ENCODE results near the gene TOR1AIP1.

Gene TOR1AIP1

GRCh38 chr1:179921472-179921871 lies 39.4 kb downstream of the TOR1AIP1 start:
- peak; percentile 58 for DNase-seq (ENCODE audit: low read depth, low spot score)

GRCh38 chr1:179921981-179922872 lies 40.1 kb downstream of the TOR1AIP1 start:
- DNase-seq (ENCODE audit: low read depth, low spot score): no peak
- Histone ChIP-seq H3K9ac (ENCODE audit: insufficient read length, low read depth) (no peak overlapping the region), H3K4me1 (ENCODE audit: insufficient read depth, insufficient read length) (no peaks in the 10 kb centered on the region), H3K27me3 (ENCODE audit: insufficient read depth, insufficient read length) (no peaks in the 10 kb centered on the region), H3K9me3 (ENCODE audit: insufficient read depth, low read length) (no peaks in the 10 kb centered on the region), H3K36me3 (ENCODE audit: insufficient read depth, insufficient read length, low read length) (peaks cover 32% of the 10 kb centered on the region), H3K4me3 (ENCODE audit: insufficient read length, low read depth) (no peak overlapping the region)
- TF ChIP-seq SUZ12 (IDR thresholded peaks at IDR 0.05; ENCODE audit: extremely low read depth, insufficient read depth, insufficient read length) (no peak), ZNF274 (IDR thresholded peaks at IDR 0.05; ENCODE audit: low read depth, low read length) (no peak), YY1 (IDR thresholded peaks at IDR 0.05; ENCODE audit: insufficient read depth, insufficient read length) (no peak)

More at GRCh38 chr1:179921472-179921871, 39.4 kb downstream of the TOR1AIP1 start:
- Histone ChIP-seq H3K4me3 (ENCODE audit: insufficient read length, low read depth) (no peak overlapping the region), H3K27me3 (ENCODE audit: insufficient read depth, insufficient read length) (no peaks in the 10 kb centered on the region), H3K36me3 (ENCODE audit: insufficient read depth, insufficient read length, low read length) (peaks cover 37% of the 10 kb centered on the region), H3K9ac (ENCODE audit: insufficient read length, low read depth) (no peak overlapping the region), H3K9me3 (ENCODE audit: insufficient read depth, low read length) (no peaks in the 10 kb centered on the region), H3K4me1 (ENCODE audit: insufficient read depth, insufficient read length) (no peaks in the 10 kb centered on the region)
- TF ChIP-seq ZNF274 (IDR thresholded peaks at IDR 0.05; ENCODE audit: low read depth, low read length): no peak

- Histone ChIP-seq H3K9ac (ENCODE audit: insufficient read length, low read depth) (no peak overlapping the region), H3K9me3 (ENCODE audit: insufficient read depth, low read length) (no peaks in the 10 kb centered on the region), H3K36me3 (ENCODE audit: insufficient read depth, insufficient read length, low read length) (peaks cover 24% of the 10 kb centered on the region), H3K27me3 (ENCODE audit: insufficient read depth, insufficient read length) (no peaks in the 10 kb centered on the region), H3K4me1 (ENCODE audit: insufficient read depth, insufficient read length) (no peaks in the 10 kb centered on the region), H3K4me3 (ENCODE audit: insufficient read length, low read depth) (no peak overlapping the region)
- no peak for DNase-seq (ENCODE audit: low read depth, low spot score)
- TF ChIP-seq ZNF274 (IDR thresholded peaks at IDR 0.05; ENCODE audit: low read depth, low read length) (no peak), YY1 (IDR thresholded peaks at IDR 0.05; ENCODE audit: insufficient read depth, insufficient read length) (no peak), SUZ12 (IDR thresholded peaks at IDR 0.05; ENCODE audit: extremely low read depth, insufficient read depth, insufficient read length) (no peak)
Observed at GRCh38 chr1:179923029-179923428, 40.9 kb downstream of the TOR1AIP1 start.

GRCh38 chr1:179924268-179924667 lies 42.2 kb downstream of the TOR1AIP1 start:
- peaks cover 12% of the 10 kb centered on the region for H3K36me3 ChIP-seq (ENCODE audit: insufficient read depth, insufficient read length, low read length)
- TF ChIP-seq YY1 (IDR thresholded peaks at IDR 0.05; ENCODE audit: insufficient read depth, insufficient read length) (no peak), SUZ12 (IDR thresholded peaks at IDR 0.05; ENCODE audit: extremely low read depth, insufficient read depth, insufficient read length) (no peak), ZNF274 (IDR thresholded peaks at IDR 0.05; ENCODE audit: low read depth, low read length) (no peak)
- no peaks in the 10 kb centered on the region for H3K27me3 ChIP-seq (ENCODE audit: insufficient read depth, insufficient read length)
- H3K9ac ChIP-seq (ENCODE audit: insufficient read length, low read depth): no peak overlapping the region
- no peaks in the 10 kb centered on the region for H3K9me3 ChIP-seq (ENCODE audit: insufficient read depth, low read length)
- H3K4me3 ChIP-seq (ENCODE audit: insufficient read length, low read depth): no peak overlapping the region
- no peaks in the 10 kb centered on the region for H3K4me1 ChIP-seq (ENCODE audit: insufficient read depth, insufficient read length)
- no peak for DNase-seq (ENCODE audit: low read depth, low spot score)

GRCh38 chr1:179925302-179925701 lies 43.2 kb downstream of the TOR1AIP1 start:
- Histone ChIP-seq H3K4me3 (ENCODE audit: insufficient read length, low read depth) (no peak overlapping the region), H3K36me3 (ENCODE audit: insufficient read depth, insufficient read length, low read length) (peaks cover 2% of the 10 kb centered on the region), H3K9me3 (ENCODE audit: insufficient read depth, low read length) (no peaks in the 10 kb centered on the region), H3K4me1 (ENCODE audit: insufficient read depth, insufficient read length) (no peaks in the 10 kb centered on the region), H3K9ac (ENCODE audit: insufficient read length, low read depth) (no peak overlapping the region), H3K27me3 (ENCODE audit: insufficient read depth, insufficient read length) (no peaks in the 10 kb centered on the region)
- DNase-seq (ENCODE audit: low read depth, low spot score): no peak
- TF ChIP-seq SUZ12 (IDR thresholded peaks at IDR 0.05; ENCODE audit: extremely low read depth, insufficient read depth, insufficient read length) (no peak), ZNF274 (IDR thresholded peaks at IDR 0.05; ENCODE audit: low read depth, low read length) (no peak), YY1 (IDR thresholded peaks at IDR 0.05; ENCODE audit: insufficient read depth, insufficient read length) (no peak)

GRCh38 chr1:179925922-179926849 lies 44.1 kb downstream of the TOR1AIP1 start:
- H3K36me3 ChIP-seq (ENCODE audit: insufficient read depth, insufficient read length, low read length): no peaks in the 10 kb centered on the region
- no peak overlapping the region for H3K9ac ChIP-seq (ENCODE audit: insufficient read length, low read depth)
- TF ChIP-seq YY1 (IDR thresholded peaks at IDR 0.05; ENCODE audit: insufficient read depth, insufficient read length) (no peak), SUZ12 (IDR thresholded peaks at IDR 0.05; ENCODE audit: extremely low read depth, insufficient read depth, insufficient read length) (no peak)
- H3K27me3 ChIP-seq (ENCODE audit: insufficient read depth, insufficient read length): no peaks in the 10 kb centered on the region
- no peak for DNase-seq (ENCODE audit: low read depth, low spot score)
- no peaks in the 10 kb centered on the region for H3K4me1 ChIP-seq (ENCODE audit: insufficient read depth, insufficient read length)
- H3K4me3 ChIP-seq (ENCODE audit: insufficient read length, low read depth): no peak overlapping the region
- H3K9me3 ChIP-seq (ENCODE audit: insufficient read depth, low read length): no peaks in the 10 kb centered on the region

- no peaks in the 10 kb centered on the region for H3K9me3 ChIP-seq (ENCODE audit: insufficient read depth, low read length)
- no peaks in the 10 kb centered on the region for H3K27me3 ChIP-seq (ENCODE audit: insufficient read depth, insufficient read length)
- no peak overlapping the region for H3K4me3 ChIP-seq (ENCODE audit: insufficient read length, low read depth)
- H3K36me3 ChIP-seq (ENCODE audit: insufficient read depth, insufficient read length, low read length): no peaks in the 10 kb centered on the region
- no peak for DNase-seq (ENCODE audit: low read depth, low spot score)
- no peak overlapping the region for H3K9ac ChIP-seq (ENCODE audit: insufficient read length, low read depth)
- no peak for TF ChIP-seq SUZ12 (IDR thresholded peaks at IDR 0.05; ENCODE audit: extremely low read depth, insufficient read depth, insufficient read length)
- no peak for TF ChIP-seq YY1 (IDR thresholded peaks at IDR 0.05; ENCODE audit: insufficient read depth, insufficient read length)
- TF ChIP-seq ZNF274 (IDR thresholded peaks at IDR 0.05; ENCODE audit: low read depth, low read length): no peak
- H3K4me1 ChIP-seq (ENCODE audit: insufficient read depth, insufficient read length): no peaks in the 10 kb centered on the region
Observed at GRCh38 chr1:179926850-179927205, 44.7 kb downstream of the TOR1AIP1 start.

Measured in NT2/D1 (cell line).